ENCODE results near the gene DHX36. TPM values are rescaled to one million over a fixed set of nuclear protein-coding genes. Genes with fewer than 3 reads are reported as not detected.

DHX36 gene
- total and polyA plus RNA-seq, 7 donors: 8.4 to 76.7 (median 56.2) TPM

GRCh38 chr3:154225536-154225935 is 98.8 kb downstream of the DHX36 start:
- intact Hi-C loops (cut with DNase I): no loop called here
- peak overlapping the region in 3 of 4 donors; percentile 11 to 66 (median 35) for H3K27ac ChIP-seq
- peaks cover 0 to 22% (median 0%) of the 10 kb centered on the region in 4 donors for H3K36me3 ChIP-seq
- H3K4me1 ChIP-seq: peaks cover 0 to 69% (median 39%) of the 10 kb centered on the region in 4 donors
- no peaks in the 10 kb centered on the region for H3K27me3 ChIP-seq
- no peak for DNase-seq
- TF ChIP-seq POLR2A (IDR thresholded peaks at IDR 0.05) (no peak), POLR2AphosphoS5 (IDR thresholded peaks at IDR 0.05) (no peak), EP300 (IDR thresholded peaks at IDR 0.05) (no peak), CTCF (IDR thresholded peaks at IDR 0.05) (no peak)
- WGBS, 2 donors: 19 to 63% methylated on average over 2 of the region's 2 CpGs
- H3K4me3 ChIP-seq: no peak overlapping the region
- no peaks in the 10 kb centered on the region for H3K9me3 ChIP-seq

GRCh38 chr3:154224866-154225265 is 99.4 kb downstream of the DHX36 start:
- H3K27me3 ChIP-seq: no peaks in the 10 kb centered on the region
- intact Hi-C loops (cut with DNase I): no loop called here
- peaks cover 0 to 69% (median 37%) of the 10 kb centered on the region in 4 donors for H3K4me1 ChIP-seq
- DNase-seq: no peak
- peaks cover 0 to 27% (median 0%) of the 10 kb centered on the region in 4 donors for H3K36me3 ChIP-seq
- no peak for TF ChIP-seq POLR2AphosphoS5 (IDR thresholded peaks at IDR 0.05)
- no peak for TF ChIP-seq EP300 (IDR thresholded peaks at IDR 0.05)
- no peak for TF ChIP-seq CTCF (IDR thresholded peaks at IDR 0.05)
- no peak for TF ChIP-seq POLR2A (IDR thresholded peaks at IDR 0.05)
- H3K27ac ChIP-seq: peak overlapping the region in 2 of 4 donors; percentile 35 to 66
- H3K9me3 ChIP-seq: no peaks in the 10 kb centered on the region
- no peak overlapping the region for H3K4me3 ChIP-seq

- H3K4me1 ChIP-seq: peaks cover 0 to 65% (median 35%) of the 10 kb centered on the region in 4 donors
- TF ChIP-seq EP300 (IDR thresholded peaks at IDR 0.05) (no peak), POLR2AphosphoS5 (IDR thresholded peaks at IDR 0.05) (no peak), CTCF (IDR thresholded peaks at IDR 0.05) (no peak), POLR2A (IDR thresholded peaks at IDR 0.05) (no peak)
- no peak for DNase-seq
- H3K4me3 ChIP-seq: no peak overlapping the region
- peak overlapping the region in 2 of 4 donors; percentile 35 to 66 for H3K27ac ChIP-seq
- no peaks in the 10 kb centered on the region for H3K27me3 ChIP-seq
- WGBS, 2 donors: 72 to 79% methylated on average over 6 of the region's 6 CpGs
- H3K36me3 ChIP-seq: peaks cover 0 to 28% (median 0%) of the 10 kb centered on the region in 4 donors
- intact Hi-C loops (cut with DNase I): no loop called here
- no peaks in the 10 kb centered on the region for H3K9me3 ChIP-seq
Measured at GRCh38 chr3:154224366-154224765, 99.9 kb downstream of the DHX36 start.

GRCh38 chr3:154223519-154223918 is 100.8 kb downstream of the DHX36 start:
- Histone ChIP-seq H3K36me3 (peaks cover 0 to 32% (median 0%) of the 10 kb centered on the region in 4 donors), H3K4me1 (peaks cover 0 to 61% (median 27%) of the 10 kb centered on the region in 4 donors), H3K4me3 (no peak overlapping the region), H3K9me3 (no peaks in the 10 kb centered on the region), H3K27ac (peak overlapping the region in 2 of 4 donors; percentile 35 to 66), H3K27me3 (no peaks in the 10 kb centered on the region)
- DNase-seq: no peak
- TF ChIP-seq CTCF (IDR thresholded peaks at IDR 0.05): no peak
- intact Hi-C loops (cut with DNase I): no loop called here

Small RNA genes lying within 50 kb of the gene (small RNA-seq; reads per million reads assigned to genes)
- 0 reads per million in 3 donors for gene RF01210

Other genes with a start within 250 kb of the DHX36 start
- gene ARHGEF26, start 203.1 kb downstream of the DHX36 start, total RNA-seq: 100 to 1,000 TPM in 1 of 4 donors, 10 to 100 TPM in 3; 48.4 to 125 (median 81.0) TPM
- gene ARHGEF26, start 203.1 kb downstream of the DHX36 start, polyA plus RNA-seq: 1 to 10 TPM; 2.3 to 6.6 (median 5.4) TPM
- gene GPR149, start 105.7 kb upstream of the DHX36 start, total RNA-seq: not detected
- gene GPR149, start 105.7 kb upstream of the DHX36 start, polyA plus RNA-seq: not detected